A172 (cell line): ENCODE measurements around the gene GP1BA. TPM values are rescaled to one million over a fixed set of nuclear protein-coding genes. Genes with fewer than 3 reads are reported as not detected.

Source experiments
- DNase-seq: peaks from one replicate; pipeline ENCODE4 v3.0.0-alpha.2; 2015; ENCODE audit warnings: low spot score
- total RNA-seq: library from RNA; depleted of rRNA; stranded (reverse); fragments of >200 nt; shearing (Covaris generic); gene quantifications from 2 replicates; pipeline ENCODE4 v1.2.3, GENCODE V29; 2014; rRNA removed

The GP1BA gene
- 0.17 TPM in 1 of 2 replicates, not detected in the other for total RNA-seq

DNA sequence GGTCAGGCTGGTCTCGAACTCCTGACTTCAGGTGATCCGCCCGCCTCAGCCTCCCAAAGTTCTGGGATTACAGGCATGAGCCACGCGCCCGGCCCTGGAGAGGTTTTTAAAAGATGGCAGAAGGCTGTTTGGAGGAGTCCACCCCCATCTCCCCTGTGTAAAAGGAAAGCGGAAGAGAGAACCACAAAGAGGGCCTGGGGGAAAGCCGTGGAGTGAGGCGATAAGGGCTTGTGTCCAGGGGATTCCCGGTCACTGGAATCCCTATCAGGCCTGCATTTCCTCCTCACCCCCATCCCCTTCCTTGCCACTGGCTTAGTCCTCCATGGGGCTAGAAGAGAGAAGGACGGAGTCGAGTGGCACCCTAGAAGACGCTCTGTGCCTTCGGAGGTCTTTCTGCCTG lies at the start of gene GP1BA:
Gene GP1BA, plus strand, starts transcription at position 315 of the 400 bp plus-strand sequence. CDS start 328 bp downstream, outside the sequence.
- DNase-seq: no peak

DNA sequence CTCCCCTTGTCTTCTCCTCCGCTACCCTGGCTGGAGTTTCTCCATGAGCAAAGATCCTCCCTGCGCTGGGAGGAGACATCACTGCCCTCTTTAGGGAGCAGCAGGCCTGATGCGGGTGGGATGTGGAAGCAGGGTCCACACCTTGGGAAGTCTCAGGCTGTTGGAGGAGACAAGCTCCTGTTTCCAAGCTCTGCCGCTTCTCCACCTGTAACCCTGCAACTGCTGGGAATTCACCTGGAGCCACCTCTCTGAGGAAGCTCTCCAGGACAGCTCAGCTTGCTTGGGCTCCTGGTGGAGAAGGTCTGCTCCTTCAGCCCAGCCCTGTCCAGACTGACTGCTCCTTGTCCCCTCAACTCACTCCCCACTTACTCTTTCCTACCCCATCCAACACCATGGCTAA lies 47.6 kb upstream of the GP1BA start:
- no peak for DNase-seq

- DNase-seq: no peak
Observed at GRCh38 chr17:4886830-4887229, 45.2 kb upstream of the GP1BA start.

- DNase-seq: no peak
Observed at GRCh38 chr17:4887581-4887980, 44.5 kb upstream of the GP1BA start.

DNA sequence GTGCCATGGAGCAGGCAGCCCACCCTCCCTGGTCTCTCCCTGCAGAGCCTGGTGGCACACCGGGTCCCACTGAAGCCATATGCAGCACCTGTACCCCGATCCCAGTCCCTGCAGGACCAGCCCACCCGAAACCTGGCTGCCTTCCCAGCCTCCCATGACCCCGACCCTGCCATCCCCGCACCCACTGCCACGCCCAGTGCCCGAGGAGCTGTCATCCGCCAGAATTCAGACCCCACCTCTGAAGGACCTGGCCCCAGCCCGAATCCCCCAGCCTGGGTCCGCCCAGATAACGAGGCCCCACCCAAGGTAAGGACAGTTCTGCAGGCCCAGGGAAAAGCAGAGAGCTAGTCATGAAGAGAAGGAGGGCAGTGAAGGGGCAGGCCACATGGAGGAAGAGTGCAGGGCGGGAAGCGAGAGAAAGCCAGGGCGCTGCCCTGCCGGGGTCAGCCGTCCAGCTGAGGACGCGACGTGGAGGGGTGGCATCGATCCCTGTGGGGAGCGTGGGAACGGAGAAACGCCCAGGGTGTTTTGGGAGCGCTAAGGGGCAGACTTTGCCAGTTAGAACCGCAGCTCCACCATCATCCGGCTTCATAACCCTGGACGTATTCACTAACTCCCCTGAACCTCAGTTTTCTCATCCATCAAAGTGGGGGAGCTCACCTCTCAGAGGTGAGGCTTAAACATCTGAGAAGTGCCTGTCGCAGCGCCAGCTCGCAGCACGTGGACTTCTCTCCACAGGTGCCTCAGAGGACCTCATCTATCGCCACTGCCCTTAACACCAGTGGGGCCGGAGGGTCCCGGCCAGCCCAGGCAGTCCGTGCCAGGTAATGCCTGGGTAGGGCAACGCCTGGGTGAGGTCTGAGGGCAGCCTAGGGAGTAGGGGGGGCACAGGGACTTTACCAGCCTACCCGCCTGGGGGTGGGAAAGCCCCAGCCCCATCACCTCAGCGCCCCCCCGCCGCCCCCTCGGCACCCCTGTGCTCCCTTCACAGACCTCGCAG lies 40.4 kb upstream of the GP1BA start:
- no peak for DNase-seq

- no peak for DNase-seq
Observed at GRCh38 chr17:4892499-4893221, 39.4 kb upstream of the GP1BA start.

DNA sequence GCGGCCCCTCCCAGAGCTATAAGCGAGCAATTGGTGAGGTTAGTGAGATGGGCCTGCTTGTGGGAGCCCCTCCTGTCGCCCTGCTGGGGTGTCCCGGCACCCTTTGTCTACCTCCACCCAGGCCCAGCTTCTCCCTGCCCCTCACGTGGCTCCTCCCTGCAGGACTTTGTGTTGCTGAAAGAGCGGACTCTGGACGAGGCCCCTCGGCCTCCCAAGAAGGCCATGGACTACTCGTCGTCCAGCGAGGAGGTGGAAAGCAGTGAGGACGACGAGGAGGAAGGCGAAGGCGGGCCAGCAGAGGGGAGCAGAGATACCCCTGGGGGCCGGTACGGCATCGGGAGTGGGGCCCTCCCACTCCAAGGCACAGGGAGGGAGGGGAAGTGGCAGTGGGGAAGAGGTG lies 38.8 kb upstream of the GP1BA start:
- DNase-seq: no peak

DNA sequence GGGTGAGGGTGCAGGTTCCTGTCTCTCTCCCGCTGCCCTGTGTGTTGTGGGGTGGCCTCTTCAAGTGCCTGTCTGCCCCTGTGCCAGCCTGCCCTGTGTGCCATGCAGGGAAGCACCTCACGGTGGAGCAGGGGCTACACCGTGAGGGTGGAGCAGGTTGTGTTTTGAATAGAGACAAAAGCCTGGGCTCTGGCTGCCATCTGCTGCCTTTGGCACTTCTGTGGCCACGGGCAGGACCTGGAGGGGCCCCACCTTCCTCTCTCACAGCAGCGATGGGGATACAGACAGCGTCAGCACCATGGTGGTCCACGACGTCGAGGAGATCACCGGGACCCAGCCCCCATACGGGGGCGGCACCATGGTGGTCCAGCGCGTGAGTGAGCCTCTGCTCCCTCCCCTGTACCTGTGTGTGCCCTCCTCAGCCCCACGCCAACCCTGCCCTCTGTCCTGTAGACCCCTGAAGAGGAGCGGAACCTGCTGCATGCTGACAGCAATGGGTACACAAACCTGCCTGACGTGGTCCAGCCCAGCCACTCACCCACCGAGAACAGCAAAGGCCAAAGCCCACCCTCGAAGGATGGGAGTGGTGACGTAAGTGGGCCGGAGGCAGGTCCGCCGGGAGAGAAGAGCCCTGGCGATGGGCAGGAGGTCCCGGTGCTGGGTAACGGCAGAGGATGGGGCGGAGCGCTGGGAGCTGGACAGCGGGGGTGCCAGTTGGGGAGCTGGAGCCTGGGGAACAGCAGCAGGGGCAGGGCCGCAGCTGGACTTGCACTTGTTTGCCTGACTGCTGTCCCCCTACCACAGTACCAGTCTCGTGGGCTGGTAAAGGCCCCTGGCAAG lies 38.1 kb upstream of the GP1BA start:
- DNase-seq: no peak

DNA sequence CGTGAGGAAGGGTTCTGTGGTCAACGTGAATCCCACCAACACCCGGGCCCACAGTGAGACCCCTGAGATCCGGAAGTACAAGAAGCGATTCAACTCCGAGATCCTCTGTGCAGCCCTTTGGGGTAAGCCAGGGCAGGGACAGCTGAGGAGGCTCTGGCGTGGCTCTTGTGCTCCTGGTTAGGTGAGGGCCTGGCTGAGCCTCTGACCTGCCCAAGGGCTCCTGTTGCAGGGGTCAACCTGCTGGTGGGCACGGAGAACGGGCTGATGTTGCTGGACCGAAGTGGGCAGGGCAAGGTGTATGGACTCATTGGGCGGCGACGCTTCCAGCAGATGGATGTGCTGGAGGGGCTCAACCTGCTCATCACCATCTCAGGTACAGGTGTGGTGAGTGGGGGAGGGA lies 37.0 kb upstream of the GP1BA start:
- DNase-seq: no peak

GRCh38 chr17:4895657-4896331 lies 36.3 kb upstream of the GP1BA start:
- no peak for DNase-seq

GRCh38 chr17:4896332-4897197 lies 35.5 kb upstream of the GP1BA start:
- DNase-seq: no peak

- DNase-seq: no peak
Observed at GRCh38 chr17:4897198-4897687, 34.8 kb upstream of the GP1BA start.

GRCh38 chr17:4897785-4898184 lies 34.3 kb upstream of the GP1BA start:
- DNase-seq: no peak

DNA sequence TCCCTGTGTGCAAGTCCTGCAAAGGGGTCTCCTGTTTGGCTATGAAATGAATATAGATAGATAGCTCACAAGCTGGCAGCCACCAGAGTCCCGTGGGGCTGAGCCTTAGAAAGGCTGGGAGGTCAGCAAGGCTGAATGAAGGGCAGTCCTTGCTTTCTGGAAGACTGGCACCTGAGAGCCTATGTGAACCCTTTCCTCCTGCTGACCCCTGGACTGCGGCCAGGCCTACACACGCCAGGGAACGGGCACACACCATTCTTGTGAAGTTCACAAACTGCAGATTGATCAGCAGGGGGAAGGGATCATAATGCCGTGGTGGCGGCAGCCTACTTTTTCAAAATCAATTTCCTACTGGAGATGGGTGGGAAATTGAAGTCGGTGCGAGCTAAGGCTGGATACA lies 33.7 kb upstream of the GP1BA start:
- no peak for DNase-seq

GRCh38 chr17:4898927-4899326 lies 33.1 kb upstream of the GP1BA start:
- no peak for DNase-seq

GRCh38 chr17:4899341-4900230 lies 32.5 kb upstream of the GP1BA start, which contains the start of gene C17orf107:
Gene C17orf107 (plus strand): TSS chr17:4899536. CDS start chr17:4899763, 227 bp downstream.
- DNase-seq: no peak

GRCh38 chr17:4900231-4901107 lies 31.6 kb upstream of the GP1BA start:
- DNase-seq: no peak

DNA sequence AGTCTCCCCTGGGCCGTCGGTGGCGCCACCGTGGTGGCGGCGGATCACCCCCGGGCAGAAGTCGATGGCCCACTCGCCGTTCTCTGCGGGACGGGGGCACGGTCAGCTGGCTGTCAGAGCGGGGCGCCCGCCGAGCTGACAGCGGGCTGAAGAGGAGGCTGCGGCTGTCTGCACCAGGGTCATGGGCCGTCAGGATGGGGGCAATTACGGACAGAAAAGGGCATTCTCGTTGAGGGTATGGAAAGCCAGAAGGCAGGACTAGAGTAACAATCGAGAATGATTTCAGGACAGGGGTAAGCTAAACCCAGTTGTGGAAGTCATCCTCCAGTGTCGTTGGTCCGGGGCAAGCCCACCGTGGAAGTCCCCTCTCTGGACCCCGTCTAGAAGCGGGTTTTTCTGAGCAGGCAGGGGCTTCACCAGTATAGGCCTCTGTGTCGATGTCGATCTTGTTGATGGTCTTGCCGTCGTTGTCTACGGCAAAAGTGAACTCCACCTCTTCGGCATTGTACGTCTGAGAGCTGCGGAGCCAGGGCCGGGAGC lies 30.9 kb upstream of the GP1BA start:
- no peak for DNase-seq
